A673 (cell line): ENCODE results near the gene HLA-B. TPM values are rescaled to one million over a fixed set of nuclear protein-coding genes. Genes with fewer than 3 reads are reported as not detected.
A peak's percentile ranks its signal among the peaks of the same experiment; 100 is the strongest.

Experiments
- BruUV-seq: library from RNA; stranded (reverse); fragments of 400-500 nt; replicated peaks from 2 replicates; lab custom pipeline; 2021; lab: Mats Ljungman, UMichigan
- CTCF ChIA-PET: fragments of 300-600 bp; sonication (Branson Sonifier 250); formaldehyde crosslinking; loops from one replicate; lab custom pipeline; 2022; ENCODE audit warnings: antibody characterized with exemption; lab: Charles Lee
- POLR2A ChIA-PET: fragments of 300-600 bp; sonication (Branson Sonifier 250); formaldehyde crosslinking; loops from one replicate; lab custom pipeline; 2022; ENCODE audit warnings: antibody characterized with exemption; ENCODE audit not compliant: low non-redundant PET; lab: Charles Lee
- DNase-seq: peaks from one replicate; pipeline ENCODE4 v3.0.0-alpha.2; 2015; ENCODE audit warnings: low spot score
- H3K27ac ChIP-seq: fragments of 200-600 bp; sonication (generic); 2 replicates; pipeline ENCODE4 v1.5.1; 2016; ENCODE audit warnings: mixed run types, low read depth, mild to moderate bottlenecking, mixed read lengths, antibody characterized with exemption, low read length; ENCODE audit not compliant: poor library complexity, severe bottlenecking
- H3K27me3 ChIP-seq: fragments of 200-600 bp; sonication (generic); replicated peaks from 2 replicates; pipeline ENCODE4 v1.6.1; 2017; ENCODE audit warnings: mixed run types, low read depth, mild to moderate bottlenecking, mixed read lengths, antibody characterized with exemption, low read length; ENCODE audit not compliant: insufficient read depth, poor library complexity
- H3K36me3 ChIP-seq: fragments of 200-600 bp; sonication (generic); 2 replicates; pipeline ENCODE4 v1.6.1; 2016; ENCODE audit warnings: mixed run types, mild to moderate bottlenecking, mixed read lengths, antibody characterized with exemption, low read length; ENCODE audit not compliant: insufficient read depth, poor library complexity, severe bottlenecking
- H3K4me1 ChIP-seq: fragments of 200-600 bp; sonication (generic); 2 replicates; pipeline ENCODE4 v1.6.1; 2017; ENCODE audit warnings: mixed run types, mild to moderate bottlenecking, mixed read lengths, antibody characterized with exemption, low read length; ENCODE audit not compliant: insufficient read depth, poor library complexity, severe bottlenecking
- H3K4me3 ChIP-seq: fragments of 200-600 bp; sonication (generic); 2 replicates; pipeline ENCODE4 v1.5.1; 2016; ENCODE audit warnings: low read depth, mixed run types, mild to moderate bottlenecking, mixed read lengths, low read length; ENCODE audit not compliant: poor library complexity, severe bottlenecking
- H3K9me3 ChIP-seq: fragments of 200-600 bp; sonication (generic); 2 replicates; pipeline ENCODE4 v1.6.1; 2016; ENCODE audit warnings: mixed run types, low read depth, mild to moderate bottlenecking, mixed read lengths, antibody characterized with exemption, low read length; ENCODE audit not compliant: poor library complexity, severe bottlenecking
- CTCF ChIP-seq: fragments of 300-800, 200-600 bp; sonication (generic); conservative IDR thresholded peaks from 2 replicates; pipeline ENCODE4 v1.5.1; 2017; ENCODE audit warnings: low read depth, mild to moderate bottlenecking, antibody characterized with exemption, low read length, moderate library complexity, mixed read lengths
- EZH2 ChIP-seq: fragments of 200-600 bp; sonication (generic); IDR thresholded peaks from 2 replicates; pipeline ENCODE4 v1.6.1; 2017; ENCODE audit warnings: borderline replicate concordance, low read depth, mild to moderate bottlenecking, mixed read lengths, antibody characterized with exemption, low read length; ENCODE audit not compliant: poor library complexity, severe bottlenecking
- intact Hi-C: fragments of 100-400 bp; cut with micrococcal nuclease; formaldehyde crosslinking; loops from one replicate; pipeline ENCODE4 v1.10.0; 2022; ENCODE audit not compliant: unreplicated experiment
- total RNA-seq: library from RNA; stranded (reverse); gene quantifications from 2 replicates; pipeline ENCODE4 v1.2.3, GENCODE V29; 2021

Gene HLA-B
- total RNA-seq, 1 experiment from 2014 or later: 27.3 TPM

- no peak overlapping the region for H3K4me3 ChIP-seq
- intact Hi-C loops: loop anchor here (2.0 kb wide), 2 partner anchors 169 to 229 kb away; no protein-coding TSS in a partner anchor
- H3K36me3 ChIP-seq: no peaks in the 10 kb centered on the region
- peaks cover 76% of the 10 kb centered on the region for H3K27me3 ChIP-seq
- ChIA-PET POLR2A (no interaction called here), CTCF (interaction anchor here (1.4 kb wide), 1 partner anchor 169 kb away, joined by 9 read pairs; no protein-coding TSS in a partner anchor)
- no peak for DNase-seq
- H3K9me3 ChIP-seq: no peaks in the 10 kb centered on the region
- BruUV-seq: no TSS peak
- peak; percentile 50 for TF ChIP-seq EZH2
- no peak for TF ChIP-seq CTCF
- no peak overlapping the region for H3K27ac ChIP-seq
- H3K4me1 ChIP-seq: peaks cover 3% of the 10 kb centered on the region
Measured at GRCh38 chr6:31365864-31366263, 8.9 kb upstream of the HLA-B start.

GRCh38 chr6:31363811-31364210 is 6.8 kb upstream of the HLA-B start:
- Histone ChIP-seq H3K9me3 (no peaks in the 10 kb centered on the region), H3K27ac (no peak overlapping the region), H3K4me3 (no peak overlapping the region), H3K27me3 (peaks cover 75% of the 10 kb centered on the region), H3K36me3 (no peaks in the 10 kb centered on the region), H3K4me1 (peaks cover 3% of the 10 kb centered on the region)
- no peak for TF ChIP-seq EZH2
- POLR2A ChIA-PET: no interaction called here
- no peak for DNase-seq
- intact Hi-C loops: no loop called here
- CTCF ChIA-PET: no interaction called here
- BruUV-seq: no TSS peak

DNA sequence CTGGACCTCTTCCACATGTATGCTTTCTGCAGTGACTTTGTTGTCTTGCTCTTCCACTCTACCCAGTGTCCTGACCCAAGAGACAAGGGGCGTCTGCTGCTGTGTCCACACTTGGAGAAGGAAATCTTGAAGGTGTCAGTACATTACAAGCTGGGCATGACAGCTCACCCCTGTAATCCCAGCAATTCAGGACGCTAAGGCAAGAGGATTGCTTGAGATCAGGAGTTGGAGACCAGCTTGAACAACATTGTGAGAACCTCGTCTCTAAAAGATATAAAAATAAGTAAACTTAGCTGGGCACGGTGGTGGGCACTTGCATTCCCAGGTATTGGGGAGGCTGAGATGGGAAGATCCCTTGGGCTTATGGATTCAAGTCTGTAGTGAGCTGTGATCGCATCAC is 5.8 kb upstream of the HLA-B start:
- Histone ChIP-seq H3K27me3 (peaks cover 82% of the 10 kb centered on the region), H3K36me3 (no peaks in the 10 kb centered on the region), H3K27ac (no peak overlapping the region), H3K4me1 (peaks cover 4% of the 10 kb centered on the region), H3K4me3 (no peak overlapping the region), H3K9me3 (no peaks in the 10 kb centered on the region)
- no peak for DNase-seq
- BruUV-seq: no TSS peak
- TF ChIP-seq CTCF (no peak), EZH2 (no peak)
- intact Hi-C loops: no loop called here
- ChIA-PET POLR2A (no interaction called here), CTCF (no interaction called here)

- no peaks in the 10 kb centered on the region for H3K36me3 ChIP-seq
- BruUV-seq: no TSS peak
- CTCF ChIA-PET: no interaction called here
- H3K9me3 ChIP-seq: no peaks in the 10 kb centered on the region
- POLR2A ChIA-PET: no interaction called here
- DNase-seq: no peak
- peaks cover 6% of the 10 kb centered on the region for H3K4me1 ChIP-seq
- TF ChIP-seq EZH2 (no peak), CTCF (no peak)
- no peak overlapping the region for H3K4me3 ChIP-seq
- H3K27me3 ChIP-seq: peaks cover 79% of the 10 kb centered on the region
- intact Hi-C loops: no loop called here
- H3K27ac ChIP-seq: no peak overlapping the region
Measured at GRCh38 chr6:31359581-31359980, 2.6 kb upstream of the HLA-B start.
